A549 (cell line): ENCODE measurements around the gene ZNF521. TPM values are rescaled to one million over a fixed set of nuclear protein-coding genes. Genes with fewer than 3 reads are reported as not detected.
A peak's percentile ranks its signal among the peaks of the same experiment; 100 is the strongest.

Source experiments
- ATAC-seq, 2 experiments: fragments of 200-7000 bp in 1 of 2; fragments of >200 bp in 1 of 2; cut with Nextera tagmentation in 1 of 2; cut with Tn5 transposase in 1 of 2; 3 replicates each; pipeline versions ENCODE4 v1.8.0 to v1.9.1; 2018 to 2020; ENCODE audit warnings: mild to moderate bottlenecking in 1 of 2, moderate library complexity in 1 of 2
- CTCF ChIA-PET: fragments of 300-600 bp; sonication (Branson Sonifier 250); formaldehyde crosslinking; extraction: SDS; loops from one replicate; lab custom pipeline; 2021; ENCODE audit warnings: antibody characterized with exemption, inconsistent platforms; lab: Yijun Ruan, JAX
- POLR2A ChIA-PET: fragments of 350-600 bp; formaldehyde crosslinking; extraction: SDS; loops from one replicate; lab custom pipeline; 2021; ENCODE audit warnings: antibody characterized with exemption, inconsistent platforms; lab: Yijun Ruan, JAX
- DNase-seq, 2 experiments: peaks; one replicate each; pipeline versions ENCODE4 v3.0.0 to v3.0.0-alpha.2; 2011 to 2016; ENCODE audit warnings: low read depth in 1 of 2, low spot score in 1 of 2
- FAIRE-seq: peaks from 2 replicates; lab custom pipeline; 2011; peaks lifted over from hg19 to GRCh38; lab: Jason Lieb, UNC
- H3K27ac ChIP-seq, 2 experiments: fragments of >200 bp; sonication (Bioruptor Twin); formaldehyde crosslinking; 3 replicates each; pipeline ENCODE4 v1.5.1; 2016 to 2017
- H3K4me1 ChIP-seq: fragments of >200 bp; sonication (Bioruptor Twin); formaldehyde crosslinking; 3 replicates; pipeline ENCODE4 v1.6.1; 2016
- H3K4me2 ChIP-seq: fragments of >200 bp; sonication (Bioruptor Twin); formaldehyde crosslinking; 3 replicates; pipeline ENCODE4 v1.6.1; 2016
- H3K4me3 ChIP-seq: fragments of >200 bp; sonication (Bioruptor Twin); formaldehyde crosslinking; 3 replicates; pipeline ENCODE4 v1.5.1; 2016
- H3K9me3 ChIP-seq: fragments of >200 bp; sonication (Bioruptor Twin); formaldehyde crosslinking; 3 replicates; pipeline ENCODE4 v1.6.1; 2016
- CHD4 ChIP-seq: fragments of 200-600 bp; sonication (generic); IDR thresholded peaks from 2 replicates; pipeline ENCODE4 v1.6.1; 2016; ENCODE audit warnings: antibody characterized with exemption, mild to moderate bottlenecking, borderline replicate concordance
- EHF ChIP-seq: fragments of 250-450 bp; sonication (Bioruptor Pico); IDR thresholded peaks from 2 replicates; pipeline ENCODE4 v1.5.0; 2020; ENCODE audit warnings: mild to moderate bottlenecking
- ELK1 ChIP-seq: fragments of 150-350 bp; IDR thresholded peaks from 2 replicates; pipeline ENCODE4 v1.6.1; 2014; ENCODE audit warnings: low read depth, mild to moderate bottlenecking, low read length
- EP300 ChIP-seq, 2 experiments: fragments of >200 bp; sonication (Bioruptor Twin); formaldehyde crosslinking; IDR thresholded peaks; 2 replicates in 1 of 2; 3 replicates in 1 of 2; pipeline ENCODE4 v1.6.1; 2016 to 2017
- FOSB ChIP-seq: fragments of 250-450 bp; sonication (Bioruptor Pico); IDR thresholded peaks from 2 replicates; pipeline ENCODE4 v1.5.0; 2020; ENCODE audit warnings: mild to moderate bottlenecking, moderate library complexity
- FOXS1 ChIP-seq: fragments of 250-450 bp; sonication (Bioruptor Pico); IDR thresholded peaks from 2 replicates; pipeline ENCODE4 v1.5.0; 2020; ENCODE audit warnings: mild to moderate bottlenecking, moderate library complexity
- HOXB13 ChIP-seq: fragments of 250-450 bp; sonication (Bioruptor Pico); IDR thresholded peaks from 2 replicates; pipeline ENCODE4 v1.5.0; 2020; ENCODE audit warnings: low read depth, mild to moderate bottlenecking, moderate library complexity
- KDM5A ChIP-seq: fragments of 200-600 bp; sonication (generic); IDR thresholded peaks from 2 replicates; pipeline ENCODE4 v1.6.1; 2016; ENCODE audit warnings: antibody characterized with exemption, mild to moderate bottlenecking
- MAFK ChIP-seq: fragments of 450-650 bp; IDR thresholded peaks from 2 replicates; pipeline ENCODE4 v1.6.1; 2014; ENCODE audit not compliant: partially characterized antibody
- MAX ChIP-seq: IDR thresholded peaks from 2 replicates; pipeline ENCODE4 v1.6.1; 2012
- NFE2L2 ChIP-seq: fragments of 150-350 bp; conservative IDR thresholded peaks from 2 replicates; pipeline ENCODE4 v1.6.1; 2014; ENCODE audit warnings: low read length
- NPAS2 ChIP-seq: fragments of 250-450 bp; sonication (Bioruptor Pico); IDR thresholded peaks from 2 replicates; pipeline ENCODE4 v1.8.0; 2022; ENCODE audit warnings: mild to moderate bottlenecking, moderate library complexity, borderline replicate concordance
- PBX3 ChIP-seq: IDR thresholded peaks from 2 replicates; pipeline ENCODE4 v1.6.1; 2012
- RARB ChIP-seq: fragments of 250-450 bp; sonication (Bioruptor Pico); IDR thresholded peaks from 2 replicates; pipeline ENCODE4 v1.8.0; 2021; ENCODE audit warnings: mild to moderate bottlenecking, moderate library complexity
- RFX5 ChIP-seq: fragments of 450-650 bp; IDR thresholded peaks from 2 replicates; pipeline ENCODE4 v1.7.1; 2014; ENCODE audit warnings: antibody characterized with exemption, mild to moderate bottlenecking, moderate library complexity
- SREBF2 ChIP-seq: fragments of 450-650 bp; IDR thresholded peaks from 2 replicates; pipeline ENCODE4 v1.6.1; 2014; ENCODE audit warnings: mild to moderate bottlenecking, moderate library complexity
- ZFP36 ChIP-seq: fragments of 450-650 bp; IDR thresholded peaks from 2 replicates; pipeline ENCODE4 v1.6.1; 2014; ENCODE audit warnings: borderline replicate concordance; ENCODE audit not compliant: partially characterized antibody
- WGBS: methylation state at CpG from one replicate; pipeline ENCODE4 v1.1.6; 2017; ENCODE audit errors: missing lambda C conversion rate; 5-methylcytosine and 5-hydroxymethylcytosine counted together
- polyA plus RNA-seq, 4 experiments: library from polyadenylated mRNA; depleted of rRNA in 3 of 4; stranded (reverse); fragments of >200 nt; fragmentation: RNase III in 1 of 4; extraction: RNeasy Plus Mini Kit Qiagen cat#74134 plus additional on column Dnase treatment in 1 of 4; gene quantifications; 2 replicates in 3 of 4; 3 replicates in 1 of 4; pipeline ENCODE4 v1.2.3, GENCODE V29; 2011 to 2017

Gene ZNF521
- polyA plus RNA-seq, 2 of the 4 experiments (the other 2 are of a cell fraction), result not detected

GRCh38 chr18:25141886-25142285 lies 210.1 kb downstream of the ZNF521 start:
- TF ChIP-seq FOSB (CRISPR knock-in tag), result no peak
- DNase-seq (no peak), FAIRE-seq (no peak), ATAC-seq (no peak)
- CTCF ChIA-PET, result no interaction called here
- Histone ChIP-seq H3K4me1 (no peaks in the 10 kb centered on the region), H3K9me3 (no peaks in the 10 kb centered on the region), H3K4me2 (no peak overlapping the region), H3K27ac (no peak overlapping the region), H3K4me3 (no peak overlapping the region)
- POLR2A ChIA-PET, result no interaction called here
- WGBS, result 33% methylated on average over 3 of the region's 3 CpGs

- Histone ChIP-seq H3K9me3 (no peaks in the 10 kb centered on the region), H3K27ac (no peak overlapping the region), H3K4me1 (no peaks in the 10 kb centered on the region), H3K4me3 (no peak overlapping the region), H3K4me2 (no peak overlapping the region)
- 2% methylated on average over 3 of the region's 3 CpGs for WGBS
- FAIRE-seq (no peak), ATAC-seq (no peak), DNase-seq (no peak)
- ChIA-PET CTCF (no interaction called here), POLR2A (no interaction called here)
- no peak for TF ChIP-seq NFE2L2
- TF ChIP-seq MAX, result no peak
- no peak for TF ChIP-seq ZFP36
- TF ChIP-seq EHF (CRISPR knock-in tag), result no peak
- TF ChIP-seq ELK1, result no peak
- TF ChIP-seq HOXB13, result no peak
Observed at GRCh38 chr18:25141399-25141798, 210.6 kb downstream of the ZNF521 start.

GRCh38 chr18:25140962-25141308 lies 211.0 kb downstream of the ZNF521 start:
- CTCF ChIA-PET, result no interaction called here
- no peak overlapping the region for H3K4me2 ChIP-seq
- H3K4me1 ChIP-seq, result no peaks in the 10 kb centered on the region
- DNase-seq, result no peak
- no peaks in the 10 kb centered on the region for H3K9me3 ChIP-seq
- WGBS, result 3% methylated on average over 4 of the region's 4 CpGs
- POLR2A ChIA-PET, result no interaction called here
- H3K27ac ChIP-seq, result no peak overlapping the region
- H3K4me3 ChIP-seq, result no peak overlapping the region
- TF ChIP-seq CHD4, result no peak
- no peak for TF ChIP-seq RFX5
- no peak for TF ChIP-seq PBX3
- no peak for TF ChIP-seq NPAS2 (CRISPR knock-in tag)
- no peak for TF ChIP-seq EHF (CRISPR knock-in tag)
- no peak for TF ChIP-seq SREBF2
- no peak for TF ChIP-seq FOXS1 (CRISPR knock-in tag)
- no peak for TF ChIP-seq EP300 (IDR thresholded peaks at IDR 0.05)
- TF ChIP-seq KDM5A, result no peak
- no peak for FAIRE-seq
- no peak for ATAC-seq

DNA sequence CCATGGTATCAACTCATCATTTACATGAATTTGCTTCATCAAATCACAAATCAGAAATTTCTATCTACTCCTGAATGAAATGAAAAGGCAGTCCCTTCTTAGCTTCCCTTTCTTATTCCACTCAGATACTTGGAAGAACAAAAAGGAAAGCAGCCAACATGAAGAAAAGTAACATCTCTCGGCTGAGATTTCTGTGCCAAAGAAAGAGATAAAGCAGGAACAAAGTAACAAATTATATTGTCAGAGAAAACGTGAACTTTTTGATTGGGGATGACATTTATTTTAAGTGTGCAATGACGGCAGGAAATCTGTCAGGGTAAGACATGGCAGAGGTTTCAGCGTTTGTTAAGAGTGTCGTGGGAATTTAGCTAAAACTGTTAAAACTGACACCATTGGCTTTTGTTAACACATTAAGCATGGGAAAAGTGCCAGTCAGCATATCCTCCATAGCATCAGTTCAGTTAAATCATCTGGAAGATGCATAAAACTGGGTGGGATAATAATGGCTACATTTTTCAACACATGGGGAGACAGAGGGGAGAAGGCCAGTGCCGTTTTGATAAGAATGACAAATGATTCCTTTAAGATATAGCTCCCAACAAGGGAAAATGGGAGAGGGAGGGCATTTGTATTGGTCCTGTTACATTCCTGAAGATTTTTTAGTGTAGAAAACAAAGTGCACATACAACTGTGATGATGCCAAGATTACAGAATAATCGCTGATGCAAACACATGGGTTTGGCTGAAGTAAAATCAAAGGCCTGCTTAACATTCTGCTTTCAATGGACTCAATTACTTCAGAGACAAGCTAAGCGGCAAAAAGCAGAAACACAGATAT lies 211.6 kb downstream of the ZNF521 start:
- no peak for TF ChIP-seq RARB (CRISPR knock-in tag)
- TF ChIP-seq MAFK, result peak; percentile 67
- no peak for DNase-seq
- no peak for FAIRE-seq
- H3K4me2 ChIP-seq, result no peak overlapping the region
- H3K4me3 ChIP-seq, result no peak overlapping the region
- H3K9me3 ChIP-seq, result no peaks in the 10 kb centered on the region
- CTCF ChIA-PET, result no interaction called here
- ATAC-seq, result no peak
- WGBS, result 24% methylated on average over 8 of the region's 8 CpGs
- no peaks in the 10 kb centered on the region for H3K4me1 ChIP-seq
- POLR2A ChIA-PET, result no interaction called here
- no peak overlapping the region for H3K27ac ChIP-seq
